ENCODE measurements around the gene RRP1B.

The RRP1B gene

DNA sequence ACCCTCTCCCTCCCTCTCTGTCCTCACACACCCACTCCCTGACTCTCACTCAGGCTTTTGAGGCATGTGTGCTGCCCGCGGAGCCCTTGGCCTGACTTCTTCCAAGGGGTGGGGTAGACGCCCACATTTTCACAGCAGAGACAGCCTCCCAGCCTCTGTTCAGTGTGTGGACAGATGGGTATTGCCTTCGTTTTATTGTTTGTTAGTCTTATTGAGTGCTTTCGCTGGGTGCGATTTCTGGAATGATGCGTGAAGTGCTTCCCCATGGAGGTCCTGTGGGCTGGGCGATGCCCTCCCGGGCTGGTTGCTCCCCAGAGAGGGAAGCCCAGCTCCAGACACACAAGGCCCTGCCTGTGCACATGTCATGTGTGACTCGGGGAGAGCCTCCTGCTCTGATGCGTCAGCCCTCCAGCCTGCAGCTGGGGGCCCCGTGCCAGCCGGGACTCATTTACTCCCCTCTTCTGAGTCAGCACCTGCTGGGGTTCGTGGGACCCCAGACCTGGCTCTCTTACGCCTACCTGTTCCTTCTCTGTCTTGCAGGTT lies 74.2 kb downstream of the RRP1B start:
- TF ChIP-seq, protein P1, sequence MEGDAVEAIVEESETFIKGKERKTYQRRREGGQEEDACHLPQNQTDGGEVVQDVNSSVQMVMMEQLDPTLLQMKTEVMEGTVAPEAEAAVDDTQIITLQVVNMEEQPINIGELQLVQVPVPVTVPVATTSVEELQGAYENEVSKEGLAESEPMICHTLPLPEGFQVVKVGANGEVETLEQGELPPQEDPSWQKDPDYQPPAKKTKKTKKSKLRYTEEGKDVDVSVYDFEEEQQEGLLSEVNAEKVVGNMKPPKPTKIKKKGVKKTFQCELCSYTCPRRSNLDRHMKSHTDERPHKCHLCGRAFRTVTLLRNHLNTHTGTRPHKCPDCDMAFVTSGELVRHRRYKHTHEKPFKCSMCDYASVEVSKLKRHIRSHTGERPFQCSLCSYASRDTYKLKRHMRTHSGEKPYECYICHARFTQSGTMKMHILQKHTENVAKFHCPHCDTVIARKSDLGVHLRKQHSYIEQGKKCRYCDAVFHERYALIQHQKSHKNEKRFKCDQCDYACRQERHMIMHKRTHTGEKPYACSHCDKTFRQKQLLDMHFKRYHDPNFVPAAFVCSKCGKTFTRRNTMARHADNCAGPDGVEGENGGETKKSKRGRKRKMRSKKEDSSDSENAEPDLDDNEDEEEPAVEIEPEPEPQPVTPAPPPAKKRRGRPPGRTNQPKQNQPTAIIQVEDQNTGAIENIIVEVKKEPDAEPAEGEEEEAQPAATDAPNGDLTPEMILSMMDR (conservative IDR thresholded peaks at IDR 0.05; ENCODE audit: low read depth, low read length) = no peak
- DNase-seq (ENCODE audit: low read depth) = peak; percentile 34
- H3K4me3 ChIP-seq (ENCODE audit: low read depth, low read length) = no peak overlapping the region

DNA sequence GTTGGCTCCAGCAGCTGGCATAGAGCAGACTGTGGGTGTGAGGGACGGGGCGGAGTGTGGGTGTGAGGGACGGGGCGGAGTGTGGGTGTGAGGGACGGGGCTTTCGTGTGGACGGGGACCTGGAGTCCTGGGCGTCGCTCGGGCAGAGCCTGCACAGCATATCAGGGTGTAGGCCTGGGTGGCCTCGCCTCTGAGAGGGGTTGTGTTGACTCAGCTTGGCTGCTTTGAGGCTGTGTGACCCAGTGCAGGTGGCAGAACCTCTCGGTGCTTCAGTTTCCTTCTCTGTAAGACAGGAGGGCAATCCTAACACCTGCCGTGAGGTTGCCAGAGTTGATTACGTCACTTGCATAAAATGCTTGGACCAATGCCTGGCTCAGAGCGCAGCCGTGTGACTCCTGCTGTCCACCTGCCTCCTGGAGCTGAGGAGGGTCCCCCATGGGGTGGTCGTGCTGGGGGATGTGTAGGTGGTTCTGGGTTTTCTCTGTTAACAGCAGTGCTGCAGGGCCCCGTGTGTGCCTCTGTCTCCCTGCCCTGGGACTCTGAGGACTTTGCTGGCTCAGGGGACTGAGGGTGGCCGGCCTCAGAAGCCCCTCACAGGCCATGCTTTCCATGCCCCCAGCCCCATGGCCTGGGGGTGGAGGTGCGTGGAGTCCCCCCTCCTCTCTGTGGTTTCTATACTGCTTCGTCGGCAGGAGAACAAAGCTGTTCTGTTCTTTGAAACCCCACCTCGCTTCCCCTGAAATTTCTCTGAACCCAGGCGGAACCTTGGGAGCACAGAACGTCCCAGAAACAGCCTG lies 75.0 kb downstream of the RRP1B start:
- TF ChIP-seq, protein P1 (conservative IDR thresholded peaks at IDR 0.05; ENCODE audit: low read depth, low read length) = no peak
- no peak overlapping the region for H3K4me3 ChIP-seq (ENCODE audit: low read depth, low read length)
- DNase-seq (ENCODE audit: low read depth) = peak; percentile 28

DNA sequence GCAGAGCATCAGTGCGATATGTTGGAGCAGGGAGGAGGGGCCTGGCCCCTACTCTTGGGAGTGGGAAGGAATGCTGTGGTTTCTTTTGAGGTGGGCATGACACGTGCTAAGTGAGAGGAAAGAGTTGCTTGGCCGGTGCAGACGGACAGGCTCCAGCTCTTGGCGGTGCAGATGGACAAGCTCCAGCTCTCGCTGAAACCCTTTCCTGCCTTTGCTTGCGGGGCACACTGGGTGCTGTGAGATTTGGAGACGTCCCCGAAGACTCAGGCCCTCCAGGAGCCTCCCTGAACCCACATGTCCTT lies 75.5 kb downstream of the RRP1B start:
- TF ChIP-seq, protein P1 (conservative IDR thresholded peaks at IDR 0.05; ENCODE audit: low read depth, low read length) = no peak
- peak; percentile 69 for DNase-seq (ENCODE audit: low read depth)
- H3K4me3 ChIP-seq (ENCODE audit: low read depth, low read length) = no peak overlapping the region

DNA sequence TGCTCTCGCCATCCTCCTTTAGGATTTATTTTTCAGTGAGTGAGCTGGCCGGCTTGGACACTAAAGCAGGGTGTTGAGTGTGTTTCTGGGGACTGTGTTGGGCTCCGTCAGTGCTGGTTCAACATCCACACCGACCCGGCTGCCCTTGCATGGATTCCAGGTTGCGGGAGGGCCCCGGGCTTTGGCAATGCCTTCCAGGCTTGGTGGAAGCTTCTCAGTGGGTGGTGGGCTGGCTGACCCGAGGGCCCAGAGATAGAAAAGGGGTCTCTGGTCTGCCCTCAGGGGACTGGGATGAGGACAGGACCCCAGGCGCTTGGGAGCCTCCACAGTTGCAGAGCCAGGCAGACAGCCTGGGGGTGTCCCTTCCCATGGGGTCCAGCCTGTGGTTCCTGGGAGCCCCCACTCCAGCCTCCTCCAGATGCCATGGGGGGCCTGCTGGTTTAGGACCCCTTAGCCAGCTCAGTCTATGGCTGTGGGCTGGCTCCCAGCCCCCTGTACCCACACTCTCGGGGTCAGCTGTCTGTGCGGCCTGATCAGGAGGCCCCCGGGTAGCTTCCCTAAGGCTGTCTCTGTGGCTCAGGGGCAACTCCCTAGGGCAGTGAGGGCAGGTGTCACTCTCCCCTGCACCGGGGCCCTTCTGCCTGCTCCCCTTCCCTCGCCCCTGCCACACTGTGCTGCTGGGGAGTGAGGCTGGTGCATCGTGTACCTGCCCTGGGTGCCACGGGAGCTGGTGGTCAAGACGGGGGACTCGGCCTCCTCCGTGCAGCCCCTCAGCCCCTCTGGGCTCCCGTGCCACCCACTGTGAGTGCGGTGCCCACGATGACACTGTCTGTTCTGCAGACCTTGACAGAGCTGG lies 76.1 kb downstream of the RRP1B start:
- TF ChIP-seq, protein P1 (conservative IDR thresholded peaks at IDR 0.05; ENCODE audit: low read depth, low read length) = no peak
- H3K4me3 ChIP-seq (ENCODE audit: low read depth, low read length) = no peak overlapping the region
- DNase-seq (ENCODE audit: low read depth) = no peak

DNA sequence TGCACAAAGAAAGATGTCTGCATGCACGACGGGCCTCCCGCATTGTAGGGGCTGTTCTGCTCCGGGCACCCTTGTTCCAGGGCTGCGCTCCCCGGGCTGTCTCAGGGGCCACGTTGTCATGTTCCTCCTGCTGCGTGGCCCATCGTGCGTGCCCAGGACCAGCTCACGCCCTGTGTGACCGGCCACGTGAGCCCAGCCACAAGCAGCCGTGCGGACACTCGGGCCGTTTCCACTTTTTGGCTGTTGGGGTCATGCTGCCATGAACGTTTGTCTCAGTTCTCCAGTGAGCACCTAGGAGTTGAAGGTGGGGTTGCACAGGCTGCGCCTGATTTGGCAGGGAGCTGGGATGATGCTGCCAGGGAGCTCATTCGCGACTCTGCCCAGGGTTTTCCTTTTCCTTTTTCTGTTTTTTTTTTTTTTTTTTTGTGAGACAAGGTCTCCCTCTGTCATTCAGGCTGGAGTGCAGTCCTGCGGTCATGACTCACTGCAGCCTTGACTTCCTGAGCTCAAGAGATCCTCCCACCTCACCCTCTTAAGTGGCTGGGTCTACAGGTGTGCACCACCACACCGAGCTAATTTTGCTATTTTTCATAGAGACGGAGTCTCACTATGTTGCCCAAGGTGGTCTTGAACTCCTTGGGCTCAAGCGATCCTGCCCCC lies 77.0 kb downstream of the RRP1B start:
- peak; percentile 17 for DNase-seq (ENCODE audit: low read depth)
- TF ChIP-seq, protein P1 (conservative IDR thresholded peaks at IDR 0.05; ENCODE audit: low read depth, low read length) = no peak
- H3K4me3 ChIP-seq (ENCODE audit: low read depth, low read length) = no peak overlapping the region

DNA sequence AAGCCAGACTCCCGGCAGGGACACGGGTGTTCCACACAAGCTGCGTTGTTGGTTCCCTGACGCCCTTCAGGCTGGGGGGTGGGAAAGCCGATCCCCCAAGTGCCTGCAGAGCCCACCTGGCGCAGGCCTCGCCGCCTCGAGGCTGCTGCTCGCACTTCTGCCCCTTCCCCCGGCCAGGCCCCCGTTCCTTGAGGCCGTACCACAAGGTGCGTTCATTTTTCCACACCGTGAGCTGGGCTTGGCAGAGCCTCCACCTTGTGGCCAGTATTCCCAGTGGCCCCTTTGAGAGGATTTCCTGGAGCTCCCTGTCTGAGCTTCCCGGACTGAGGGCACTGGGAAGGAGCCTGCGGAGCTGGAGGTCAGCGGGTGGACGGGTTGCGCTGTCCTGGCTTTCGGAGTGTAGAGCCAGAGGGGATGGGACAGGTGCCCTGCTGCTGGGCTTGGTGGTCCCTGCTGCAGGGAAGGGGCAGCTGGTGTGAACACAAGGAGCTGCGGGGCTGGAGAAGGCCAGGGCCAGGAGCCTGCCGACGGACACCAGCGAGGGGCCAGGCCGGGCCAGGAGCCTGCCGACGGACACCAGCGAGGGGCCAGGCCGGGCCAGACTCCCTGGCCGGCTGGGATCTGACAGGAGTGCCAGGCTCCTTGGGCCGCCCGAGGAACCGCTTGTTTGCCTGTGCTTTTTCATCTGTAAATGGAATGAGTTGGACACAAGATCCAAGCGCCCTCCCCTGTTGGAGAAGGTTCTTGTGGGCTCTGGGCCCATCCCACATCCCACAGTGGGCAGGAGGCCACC lies 78.0 kb downstream of the RRP1B start:
- TF ChIP-seq, protein P1 (conservative IDR thresholded peaks at IDR 0.05; ENCODE audit: low read depth, low read length) = no peak
- DNase-seq (ENCODE audit: low read depth) = no peak
- no peak overlapping the region for H3K4me3 ChIP-seq (ENCODE audit: low read depth, low read length)

Measured in choroid plexus epithelial cell (primary cell).